ENCODE results near the gene B4GALT1. TPM values are rescaled to one million over a fixed set of nuclear protein-coding genes. Genes with fewer than 3 reads are reported as not detected.

The B4GALT1 gene
- total RNA-seq, 1 experiment from 2014 or later, result 32.0 TPM

DNA sequence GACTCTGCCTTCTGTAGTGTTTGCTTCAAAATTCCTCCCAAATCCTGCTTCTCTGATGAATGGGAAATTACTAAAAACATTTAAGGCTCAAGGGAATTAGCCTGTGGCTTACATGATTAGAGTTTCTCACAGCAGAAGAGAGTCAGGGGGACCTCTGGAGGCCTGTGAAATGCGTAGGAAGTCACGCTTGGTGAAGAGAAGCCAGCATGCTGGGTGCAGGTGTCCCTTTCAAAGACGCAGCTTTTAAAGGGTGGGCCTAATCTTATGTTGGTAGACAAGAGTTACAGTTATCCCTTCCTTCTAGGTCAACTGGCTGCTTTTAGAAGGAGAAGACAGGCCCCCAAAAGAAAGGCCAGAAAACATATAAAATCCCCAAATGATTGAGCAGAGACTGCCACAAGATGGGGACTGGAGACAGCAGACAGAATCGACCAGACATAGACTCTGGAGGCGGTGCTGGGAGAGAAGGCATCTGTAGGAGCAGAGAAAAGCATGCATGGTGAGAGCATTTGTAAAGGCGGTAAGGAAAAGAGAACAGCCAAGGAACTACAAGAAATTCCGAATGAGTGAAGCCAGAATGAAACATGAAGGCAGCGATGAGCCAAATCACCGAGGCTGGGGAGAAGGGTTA is 42.3 kb downstream of the B4GALT1 start:
- BruUV-seq (replicated peaks), result no TSS peak
- DNase-seq (ENCODE audit: low spot score), result peak; percentile 24
- intact Hi-C loops (cut with micrococcal nuclease; ENCODE audit: unreplicated experiment), result no loop called here
- ChIA-PET POLR2A (ENCODE audit: low non-redundant PET) (no interaction called here), CTCF (no interaction called here)
- H3K4me3 ChIP-seq (ENCODE audit: low read depth, low read length, poor library complexity, severe bottlenecking), result no peak overlapping the region
- H3K9me3 ChIP-seq (ENCODE audit: low read depth, low read length, poor library complexity, severe bottlenecking), result no peaks in the 10 kb centered on the region
- H3K4me1 ChIP-seq (ENCODE audit: insufficient read depth, low read length, poor library complexity, severe bottlenecking), result peaks cover 5% of the 10 kb centered on the region
- H3K27ac ChIP-seq (ENCODE audit: low read depth, low read length, poor library complexity, severe bottlenecking), result peak overlapping the region; percentile 21
- no peaks in the 10 kb centered on the region for H3K36me3 ChIP-seq (ENCODE audit: insufficient read depth, low read length, poor library complexity, severe bottlenecking)
- TF ChIP-seq EZH2 (IDR thresholded peaks at IDR 0.05; ENCODE audit: borderline replicate concordance, low read depth, low read length, poor library complexity, severe bottlenecking), result no peak
- TF ChIP-seq, protein P1, sequence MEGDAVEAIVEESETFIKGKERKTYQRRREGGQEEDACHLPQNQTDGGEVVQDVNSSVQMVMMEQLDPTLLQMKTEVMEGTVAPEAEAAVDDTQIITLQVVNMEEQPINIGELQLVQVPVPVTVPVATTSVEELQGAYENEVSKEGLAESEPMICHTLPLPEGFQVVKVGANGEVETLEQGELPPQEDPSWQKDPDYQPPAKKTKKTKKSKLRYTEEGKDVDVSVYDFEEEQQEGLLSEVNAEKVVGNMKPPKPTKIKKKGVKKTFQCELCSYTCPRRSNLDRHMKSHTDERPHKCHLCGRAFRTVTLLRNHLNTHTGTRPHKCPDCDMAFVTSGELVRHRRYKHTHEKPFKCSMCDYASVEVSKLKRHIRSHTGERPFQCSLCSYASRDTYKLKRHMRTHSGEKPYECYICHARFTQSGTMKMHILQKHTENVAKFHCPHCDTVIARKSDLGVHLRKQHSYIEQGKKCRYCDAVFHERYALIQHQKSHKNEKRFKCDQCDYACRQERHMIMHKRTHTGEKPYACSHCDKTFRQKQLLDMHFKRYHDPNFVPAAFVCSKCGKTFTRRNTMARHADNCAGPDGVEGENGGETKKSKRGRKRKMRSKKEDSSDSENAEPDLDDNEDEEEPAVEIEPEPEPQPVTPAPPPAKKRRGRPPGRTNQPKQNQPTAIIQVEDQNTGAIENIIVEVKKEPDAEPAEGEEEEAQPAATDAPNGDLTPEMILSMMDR (conservative IDR thresholded peaks at IDR 0.05; ENCODE audit: low read depth, low read length), result peak; percentile 40; the same call in 1 of the 2 replicates
- H3K27me3 ChIP-seq (replicated peaks; ENCODE audit: insufficient read depth, low read depth, low read length, poor library complexity), result no peaks in the 10 kb centered on the region

DNA sequence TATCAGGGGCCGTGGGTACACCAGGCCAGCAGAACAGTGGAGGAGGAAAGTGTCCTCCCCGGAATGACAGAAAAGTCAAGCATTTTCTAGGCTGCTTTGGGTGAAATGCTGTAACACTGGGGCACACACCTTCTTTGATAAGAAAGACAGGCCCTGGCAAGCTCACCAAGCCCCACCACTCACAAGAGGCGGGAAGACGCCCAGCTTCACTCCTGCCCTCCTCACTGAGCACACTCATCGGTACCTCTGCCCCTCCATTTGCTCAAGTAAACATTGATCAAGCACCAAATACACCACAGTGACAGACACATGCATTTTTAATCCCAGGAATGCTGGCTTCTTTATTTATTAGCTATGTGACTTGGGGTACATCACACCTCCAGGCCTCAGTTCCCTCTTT is 43.1 kb downstream of the B4GALT1 start:
- ChIA-PET CTCF (no interaction called here), POLR2A (ENCODE audit: low non-redundant PET) (no interaction called here)
- no peak for DNase-seq (ENCODE audit: low spot score)
- no TSS peak for BruUV-seq (replicated peaks)
- Histone ChIP-seq H3K4me1 (ENCODE audit: insufficient read depth, low read length, poor library complexity, severe bottlenecking) (peaks cover 5% of the 10 kb centered on the region), H3K27me3 (replicated peaks; ENCODE audit: insufficient read depth, low read depth, low read length, poor library complexity) (no peaks in the 10 kb centered on the region), H3K4me3 (ENCODE audit: low read depth, low read length, poor library complexity, severe bottlenecking) (no peak overlapping the region), H3K27ac (ENCODE audit: low read depth, low read length, poor library complexity, severe bottlenecking) (no peak overlapping the region), H3K36me3 (ENCODE audit: insufficient read depth, low read length, poor library complexity, severe bottlenecking) (no peaks in the 10 kb centered on the region), H3K9me3 (ENCODE audit: low read depth, low read length, poor library complexity, severe bottlenecking) (no peaks in the 10 kb centered on the region)
- no peak for TF ChIP-seq EZH2 (IDR thresholded peaks at IDR 0.05; ENCODE audit: borderline replicate concordance, low read depth, low read length, poor library complexity, severe bottlenecking)
- intact Hi-C loops (cut with micrococcal nuclease; ENCODE audit: unreplicated experiment), result no loop called here

DNA sequence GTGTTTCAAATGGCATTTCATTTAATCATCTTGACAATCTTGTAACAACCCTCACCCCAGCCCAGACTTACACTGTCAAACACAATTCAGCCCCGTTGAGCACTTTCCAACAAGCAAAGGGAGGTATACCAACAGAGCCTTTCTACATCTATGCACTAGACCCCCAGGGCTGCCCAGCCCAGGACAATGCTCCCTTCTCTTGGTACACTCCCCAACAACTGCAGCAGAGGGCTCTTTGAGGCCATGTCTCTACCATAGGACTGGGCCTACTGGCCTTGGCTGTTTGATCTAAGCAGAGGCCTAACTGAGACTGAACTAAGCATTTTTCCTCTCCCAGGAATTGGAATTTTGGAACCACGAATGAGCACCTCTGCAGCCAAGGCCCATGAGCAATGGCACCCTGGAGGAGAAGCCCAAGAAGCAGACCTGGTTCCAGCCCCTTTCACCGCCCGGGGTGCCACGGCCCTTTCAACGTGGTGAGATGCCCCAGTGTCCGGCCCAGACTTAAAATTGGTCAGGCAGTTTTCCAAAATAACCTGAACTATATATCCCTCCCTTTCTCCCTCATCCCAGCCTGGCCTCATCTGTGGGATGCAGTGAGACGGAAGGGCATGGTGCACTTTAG is 43.6 kb downstream of the B4GALT1 start:
- no peak overlapping the region for H3K4me3 ChIP-seq (ENCODE audit: low read depth, low read length, poor library complexity, severe bottlenecking)
- TF ChIP-seq EZH2 (IDR thresholded peaks at IDR 0.05; ENCODE audit: borderline replicate concordance, low read depth, low read length, poor library complexity, severe bottlenecking), result no peak
- TF ChIP-seq, protein P1 (conservative IDR thresholded peaks at IDR 0.05; ENCODE audit: low read depth, low read length), result no peak
- no peaks in the 10 kb centered on the region for H3K27me3 ChIP-seq (replicated peaks; ENCODE audit: insufficient read depth, low read depth, low read length, poor library complexity)
- no peak overlapping the region for H3K27ac ChIP-seq (ENCODE audit: low read depth, low read length, poor library complexity, severe bottlenecking)
- BruUV-seq (replicated peaks), result no TSS peak
- no peaks in the 10 kb centered on the region for H3K9me3 ChIP-seq (ENCODE audit: low read depth, low read length, poor library complexity, severe bottlenecking)
- ChIA-PET POLR2A (ENCODE audit: low non-redundant PET) (no interaction called here), CTCF (no interaction called here)
- H3K4me1 ChIP-seq (ENCODE audit: insufficient read depth, low read length, poor library complexity, severe bottlenecking), result peaks cover 5% of the 10 kb centered on the region
- DNase-seq (ENCODE audit: low spot score), result no peak
- intact Hi-C loops (cut with micrococcal nuclease; ENCODE audit: unreplicated experiment), result no loop called here
- H3K36me3 ChIP-seq (ENCODE audit: insufficient read depth, low read length, poor library complexity, severe bottlenecking), result no peaks in the 10 kb centered on the region
